ENCODE measurements around the gene STX17.

Gene STX17

DNA sequence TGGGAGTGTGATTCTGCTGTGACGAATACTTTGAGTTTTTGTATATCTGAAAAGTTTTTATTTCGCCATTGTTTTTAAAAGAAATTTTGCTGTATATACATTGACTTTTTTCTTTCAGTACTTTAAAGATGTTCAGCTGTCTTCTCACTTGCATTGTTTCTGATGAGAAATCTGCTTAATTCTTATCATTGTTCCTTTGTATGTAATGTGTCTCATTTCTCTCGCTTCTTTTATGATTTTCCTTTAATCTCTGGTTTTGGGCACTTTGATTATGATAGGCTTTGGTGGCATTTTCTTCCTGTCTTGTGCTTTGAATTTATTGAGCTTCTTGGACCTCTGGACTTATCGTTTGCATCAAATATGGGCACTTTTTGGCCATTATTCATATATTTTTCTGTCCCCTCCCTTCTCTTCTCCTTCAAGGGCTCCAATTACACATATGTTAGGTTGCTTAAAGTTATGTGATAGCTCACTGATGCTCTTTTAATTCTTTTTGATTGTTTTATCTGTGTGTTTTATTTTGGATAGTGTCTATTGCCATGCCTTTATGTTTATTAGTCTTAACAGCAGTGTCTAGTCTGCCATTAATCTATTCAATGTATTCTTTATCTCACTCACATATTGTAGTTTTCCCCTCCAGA, 30.6 kb downstream of the STX17 start:
- Histone ChIP-seq H3K9me3 (ENCODE audit: control insufficient read depth, insufficient read depth, low read depth, low read length) (peaks cover 8% of the 10 kb centered on the region; the same call in 1 of the 2 replicates), H3K27ac (ENCODE audit: low read depth, low read length) (no peak overlapping the region), H3K27me3 (ENCODE audit: control insufficient read depth, insufficient read depth, low read length) (no peaks in the 10 kb centered on the region), H3K4me3 (ENCODE audit: low read depth, low read length) (no peak overlapping the region), H3K9ac (ENCODE audit: low read length) (no peak overlapping the region), H3K4me1 (ENCODE audit: control insufficient read depth, insufficient read depth, low read length) (no peaks in the 10 kb centered on the region), H3K36me3 (ENCODE audit: control insufficient read depth, insufficient read depth, low read length) (no peaks in the 10 kb centered on the region)

DNA sequence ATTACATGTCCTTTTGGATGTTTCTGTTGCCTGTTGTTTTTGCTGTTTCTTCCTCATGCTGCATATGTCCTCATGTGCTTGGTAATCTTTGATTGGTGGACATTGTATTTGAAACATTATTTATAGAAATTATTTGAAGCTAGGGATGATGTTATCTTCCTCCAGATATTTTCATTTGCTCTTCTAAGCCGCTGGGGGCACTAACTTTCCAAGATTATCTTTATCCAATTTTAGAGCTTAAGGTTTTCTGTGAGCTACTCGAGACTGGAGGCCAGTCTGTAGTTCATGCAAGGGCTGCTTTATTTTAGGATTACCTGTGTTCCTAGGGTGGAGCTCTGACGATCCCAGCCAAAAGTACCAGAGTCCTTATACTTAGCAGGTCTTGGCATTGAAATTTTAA, 40.9 kb downstream of the STX17 start:
- Histone ChIP-seq H3K9ac (ENCODE audit: low read length) (no peak overlapping the region), H3K27me3 (ENCODE audit: control insufficient read depth, insufficient read depth, low read length) (no peaks in the 10 kb centered on the region), H3K36me3 (ENCODE audit: control insufficient read depth, insufficient read depth, low read length) (no peaks in the 10 kb centered on the region), H3K9me3 (ENCODE audit: control insufficient read depth, insufficient read depth, low read depth, low read length) (no peaks in the 10 kb centered on the region), H3K4me3 (ENCODE audit: low read depth, low read length) (no peak overlapping the region), H3K4me1 (ENCODE audit: control insufficient read depth, insufficient read depth, low read length) (no peaks in the 10 kb centered on the region), H3K27ac (ENCODE audit: low read depth, low read length) (no peak overlapping the region)

DNA sequence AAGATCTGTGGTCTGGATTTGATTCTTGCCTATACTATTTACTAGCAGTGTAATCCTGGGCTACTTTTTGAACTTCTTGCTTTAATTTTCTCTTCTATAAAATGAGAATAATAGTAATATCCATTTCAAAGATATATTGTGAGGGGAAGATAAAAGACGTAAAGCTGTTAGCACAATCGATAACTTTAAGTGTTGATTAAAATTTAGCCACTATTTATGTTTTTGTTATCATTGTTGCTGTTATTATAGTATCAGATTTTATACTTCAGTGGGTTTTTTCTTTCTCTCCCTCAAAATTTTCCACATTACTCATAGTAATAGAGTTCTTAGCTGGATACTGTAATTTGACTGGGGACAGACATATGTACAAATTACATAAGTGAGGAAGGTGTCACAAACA, 42.0 kb downstream of the STX17 start:
- Histone ChIP-seq H3K9ac (ENCODE audit: low read length) (no peak overlapping the region), H3K4me1 (ENCODE audit: control insufficient read depth, insufficient read depth, low read length) (no peaks in the 10 kb centered on the region), H3K27me3 (ENCODE audit: control insufficient read depth, insufficient read depth, low read length) (no peaks in the 10 kb centered on the region), H3K27ac (ENCODE audit: low read depth, low read length) (no peak overlapping the region), H3K9me3 (ENCODE audit: control insufficient read depth, insufficient read depth, low read depth, low read length) (no peaks in the 10 kb centered on the region), H3K36me3 (ENCODE audit: control insufficient read depth, insufficient read depth, low read length) (no peaks in the 10 kb centered on the region), H3K4me3 (ENCODE audit: low read depth, low read length) (no peak overlapping the region)

DNA sequence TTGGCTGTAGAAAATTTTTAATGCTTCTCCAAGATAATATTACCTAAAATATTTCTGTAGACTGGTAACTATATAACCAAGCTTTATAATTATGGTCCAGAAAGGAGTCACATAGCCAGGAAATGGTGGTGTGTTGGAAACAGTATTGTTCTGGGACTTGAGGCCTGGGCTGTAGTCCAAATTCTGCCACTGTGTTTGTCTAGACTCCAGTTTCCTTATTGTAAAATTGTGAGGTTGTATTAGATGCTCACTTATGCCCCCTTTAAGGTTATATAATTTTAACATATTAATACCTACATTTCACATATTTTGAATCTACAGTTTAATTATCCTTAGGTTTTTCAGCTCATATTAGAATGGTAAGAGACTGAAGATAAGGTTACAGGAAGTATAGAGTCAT, 42.4 kb downstream of the STX17 start:
- no peaks in the 10 kb centered on the region for H3K9me3 ChIP-seq (ENCODE audit: control insufficient read depth, insufficient read depth, low read depth, low read length)
- no peak overlapping the region for H3K27ac ChIP-seq (ENCODE audit: low read depth, low read length)
- no peak overlapping the region for H3K9ac ChIP-seq (ENCODE audit: low read length)
- H3K36me3 ChIP-seq (ENCODE audit: control insufficient read depth, insufficient read depth, low read length), result no peaks in the 10 kb centered on the region
- H3K4me1 ChIP-seq (ENCODE audit: control insufficient read depth, insufficient read depth, low read length), result no peaks in the 10 kb centered on the region
- H3K4me3 ChIP-seq (ENCODE audit: low read depth, low read length), result no peak overlapping the region
- no peaks in the 10 kb centered on the region for H3K27me3 ChIP-seq (ENCODE audit: control insufficient read depth, insufficient read depth, low read length)

DNA sequence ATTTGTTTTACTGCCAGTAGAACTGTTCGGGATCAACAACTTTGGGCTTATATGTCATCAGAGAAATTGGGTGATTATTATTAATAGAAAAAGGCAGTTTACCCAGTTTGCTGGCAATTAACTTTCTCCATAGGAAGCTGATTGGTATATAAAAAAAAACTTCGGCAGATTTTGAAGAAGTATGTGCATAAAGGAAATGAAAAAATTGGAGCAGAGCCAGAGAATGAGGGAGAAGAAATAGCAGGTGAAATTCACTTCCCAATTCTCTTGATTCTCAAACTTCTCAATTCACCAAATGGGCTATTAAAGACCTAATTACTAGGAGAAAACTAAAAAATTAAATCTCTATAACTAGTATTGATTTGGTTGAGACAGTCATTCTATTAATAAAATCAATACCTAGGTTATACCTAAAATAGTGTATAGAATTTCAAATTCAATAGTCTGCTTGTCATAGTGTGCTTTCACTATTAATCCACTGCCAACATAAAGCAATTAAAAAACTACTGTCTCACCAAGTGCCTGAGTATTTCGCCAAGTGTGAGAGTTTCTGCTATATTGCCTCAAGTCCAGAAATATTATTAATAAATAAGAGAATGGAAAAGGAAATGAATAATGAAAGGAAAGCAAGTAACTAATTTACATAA, 47.5 kb downstream of the STX17 start:
- no peak overlapping the region for H3K4me3 ChIP-seq (ENCODE audit: low read depth, low read length)
- no peaks in the 10 kb centered on the region for H3K36me3 ChIP-seq (ENCODE audit: control insufficient read depth, insufficient read depth, low read length)
- H3K9me3 ChIP-seq (ENCODE audit: control insufficient read depth, insufficient read depth, low read depth, low read length), result no peaks in the 10 kb centered on the region
- H3K27ac ChIP-seq (ENCODE audit: low read depth, low read length), result no peak overlapping the region
- H3K27me3 ChIP-seq (ENCODE audit: control insufficient read depth, insufficient read depth, low read length), result no peaks in the 10 kb centered on the region
- no peaks in the 10 kb centered on the region for H3K4me1 ChIP-seq (ENCODE audit: control insufficient read depth, insufficient read depth, low read length)
- no peak overlapping the region for H3K9ac ChIP-seq (ENCODE audit: low read length)

DNA sequence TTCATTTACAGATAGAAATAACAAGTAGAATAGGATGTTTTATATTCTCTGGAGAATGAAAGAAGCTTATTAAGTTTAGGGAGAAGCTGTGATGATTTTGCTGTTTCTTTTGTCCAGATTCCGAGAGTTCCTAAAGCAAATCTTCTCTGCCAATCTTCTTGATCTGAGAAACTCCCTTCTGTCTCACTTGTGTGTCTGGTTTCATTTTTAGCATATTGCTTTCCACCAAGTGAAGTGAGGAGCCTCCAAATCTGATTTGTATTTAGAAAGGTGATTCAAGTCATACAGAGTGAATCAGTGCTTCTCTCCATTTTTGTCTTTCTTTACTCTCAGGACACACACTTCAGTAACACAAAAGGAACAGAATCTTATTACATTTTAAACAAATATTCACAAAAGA, 48.4 kb downstream of the STX17 start:
- H3K9ac ChIP-seq (ENCODE audit: low read length), result no peak overlapping the region
- no peak overlapping the region for H3K27ac ChIP-seq (ENCODE audit: low read depth, low read length)
- H3K4me3 ChIP-seq (ENCODE audit: low read depth, low read length), result no peak overlapping the region
- no peaks in the 10 kb centered on the region for H3K36me3 ChIP-seq (ENCODE audit: control insufficient read depth, insufficient read depth, low read length)
- H3K27me3 ChIP-seq (ENCODE audit: control insufficient read depth, insufficient read depth, low read length), result no peaks in the 10 kb centered on the region
- no peaks in the 10 kb centered on the region for H3K9me3 ChIP-seq (ENCODE audit: control insufficient read depth, insufficient read depth, low read depth, low read length)
- H3K4me1 ChIP-seq (ENCODE audit: control insufficient read depth, insufficient read depth, low read length), result no peaks in the 10 kb centered on the region

DNA sequence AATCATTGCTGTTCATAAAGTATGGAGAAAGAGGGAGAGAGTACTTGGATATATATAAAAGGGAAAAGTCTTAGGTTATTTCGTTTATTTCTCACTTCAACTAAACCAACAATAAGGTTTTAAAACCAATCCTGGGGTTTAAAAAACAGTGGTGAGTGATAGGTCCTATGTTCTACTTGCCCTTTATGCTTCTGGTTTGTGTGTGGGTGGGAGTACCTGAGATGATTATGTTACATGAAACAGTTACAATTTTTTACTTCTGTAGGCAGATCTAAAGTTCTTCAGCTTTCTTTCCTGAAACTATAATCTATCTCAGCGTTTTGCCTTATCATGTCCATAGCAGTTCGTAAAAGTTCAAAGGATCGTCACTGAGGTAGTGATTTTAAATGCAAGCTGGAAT, 49.2 kb downstream of the STX17 start:
- Histone ChIP-seq H3K36me3 (ENCODE audit: control insufficient read depth, insufficient read depth, low read length) (no peaks in the 10 kb centered on the region), H3K27ac (ENCODE audit: low read depth, low read length) (no peak overlapping the region), H3K4me3 (ENCODE audit: low read depth, low read length) (no peak overlapping the region), H3K27me3 (ENCODE audit: control insufficient read depth, insufficient read depth, low read length) (no peaks in the 10 kb centered on the region), H3K9me3 (ENCODE audit: control insufficient read depth, insufficient read depth, low read depth, low read length) (no peaks in the 10 kb centered on the region), H3K4me1 (ENCODE audit: control insufficient read depth, insufficient read depth, low read length) (no peaks in the 10 kb centered on the region), H3K9ac (ENCODE audit: low read length) (no peak overlapping the region)

DNA sequence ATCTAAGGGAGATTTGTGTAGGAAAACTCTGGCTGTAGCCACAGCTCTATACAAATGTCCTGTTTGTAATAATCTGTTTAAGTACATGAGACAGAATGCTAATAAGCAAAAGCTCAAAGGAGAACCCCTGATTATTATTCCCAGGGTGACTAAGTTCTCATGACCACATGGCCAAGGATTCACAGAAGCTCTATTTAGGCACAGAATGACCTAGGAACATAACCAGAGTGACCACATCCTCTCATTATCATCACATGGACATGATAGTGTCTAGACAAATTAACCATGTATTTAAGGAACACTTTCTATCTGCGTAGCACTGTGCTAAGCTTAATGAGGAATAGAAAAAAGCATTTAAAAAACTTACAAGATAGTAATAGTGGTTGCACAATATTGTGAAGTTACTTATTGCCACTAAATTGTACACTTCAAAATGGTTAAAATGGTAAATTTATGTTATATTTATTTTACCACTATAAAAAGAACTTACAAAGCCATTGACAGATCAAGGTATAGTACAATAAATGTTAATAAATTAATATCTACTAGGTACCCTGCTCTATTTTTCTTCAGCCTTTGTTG, 56.3 kb downstream of the STX17 start:
- Histone ChIP-seq H3K4me1 (ENCODE audit: control insufficient read depth, insufficient read depth, low read length) (peaks cover 20% of the 10 kb centered on the region), H3K36me3 (ENCODE audit: control insufficient read depth, insufficient read depth, low read length) (0 out of 2 replicates have a peak, but pooled peaks cover 4% of the 10 kb centered on the region), H3K27me3 (ENCODE audit: control insufficient read depth, insufficient read depth, low read length) (no peaks in the 10 kb centered on the region), H3K9me3 (ENCODE audit: control insufficient read depth, insufficient read depth, low read depth, low read length) (no peaks in the 10 kb centered on the region), H3K4me3 (ENCODE audit: low read depth, low read length) (no peak overlapping the region), H3K27ac (ENCODE audit: low read depth, low read length) (no peak overlapping the region), H3K9ac (ENCODE audit: low read length) (no peak overlapping the region)

DNA sequence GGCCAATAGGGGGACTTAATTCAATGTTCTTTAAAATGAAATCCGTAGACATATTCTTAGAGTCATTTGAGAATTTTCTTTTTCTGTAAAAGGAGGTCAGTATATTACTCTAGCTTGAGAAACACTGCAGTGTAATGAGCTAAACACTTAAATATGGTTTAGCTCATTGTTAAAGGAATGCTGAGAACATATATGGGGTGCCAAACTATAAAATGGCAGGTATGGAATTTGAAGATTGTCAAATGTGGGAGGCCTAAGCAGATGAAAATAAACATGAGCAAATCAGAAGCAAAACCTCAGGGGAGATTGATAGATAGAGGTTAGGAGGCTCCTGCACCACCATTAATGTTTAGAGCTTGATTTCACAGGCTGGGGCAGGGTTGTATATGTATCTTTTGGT, 57.9 kb downstream of the STX17 start:
- Histone ChIP-seq H3K4me1 (ENCODE audit: control insufficient read depth, insufficient read depth, low read length) (peaks cover 25% of the 10 kb centered on the region), H3K27ac (ENCODE audit: low read depth, low read length) (no peak overlapping the region), H3K9ac (ENCODE audit: low read length) (no peak overlapping the region), H3K36me3 (ENCODE audit: control insufficient read depth, insufficient read depth, low read length) (0 out of 2 replicates have a peak, but pooled peaks cover 11% of the 10 kb centered on the region), H3K27me3 (ENCODE audit: control insufficient read depth, insufficient read depth, low read length) (no peaks in the 10 kb centered on the region), H3K4me3 (ENCODE audit: low read depth, low read length) (no peak overlapping the region), H3K9me3 (ENCODE audit: control insufficient read depth, insufficient read depth, low read depth, low read length) (no peaks in the 10 kb centered on the region)

DNA sequence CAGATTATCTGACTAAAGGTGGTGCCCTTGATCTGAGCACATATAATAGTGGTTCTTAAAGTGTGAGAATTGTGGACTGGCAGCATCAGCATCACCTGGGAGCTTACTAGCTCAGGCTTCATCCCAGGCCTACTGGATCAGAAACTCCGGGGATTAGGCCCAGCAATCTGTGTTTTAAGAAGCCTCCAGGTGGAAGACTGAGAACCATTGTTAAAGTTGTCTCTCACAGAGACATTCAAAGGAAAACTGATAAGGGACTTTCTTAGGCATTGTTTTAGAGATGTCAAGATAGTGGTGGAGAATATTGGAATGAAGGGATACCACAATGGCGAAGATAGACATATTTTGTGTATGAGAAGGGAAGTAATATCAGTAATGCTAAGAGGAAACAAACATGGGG, 59.5 kb downstream of the STX17 start:
- Histone ChIP-seq H3K9me3 (ENCODE audit: control insufficient read depth, insufficient read depth, low read depth, low read length) (no peaks in the 10 kb centered on the region), H3K36me3 (ENCODE audit: control insufficient read depth, insufficient read depth, low read length) (0 out of 2 replicates have a peak, but pooled peaks cover 10% of the 10 kb centered on the region), H3K4me1 (ENCODE audit: control insufficient read depth, insufficient read depth, low read length) (peaks cover 25% of the 10 kb centered on the region), H3K9ac (ENCODE audit: low read length) (no peak overlapping the region), H3K27me3 (ENCODE audit: control insufficient read depth, insufficient read depth, low read length) (no peaks in the 10 kb centered on the region), H3K27ac (ENCODE audit: low read depth, low read length) (no peak overlapping the region), H3K4me3 (ENCODE audit: low read depth, low read length) (no peak overlapping the region)

DNA sequence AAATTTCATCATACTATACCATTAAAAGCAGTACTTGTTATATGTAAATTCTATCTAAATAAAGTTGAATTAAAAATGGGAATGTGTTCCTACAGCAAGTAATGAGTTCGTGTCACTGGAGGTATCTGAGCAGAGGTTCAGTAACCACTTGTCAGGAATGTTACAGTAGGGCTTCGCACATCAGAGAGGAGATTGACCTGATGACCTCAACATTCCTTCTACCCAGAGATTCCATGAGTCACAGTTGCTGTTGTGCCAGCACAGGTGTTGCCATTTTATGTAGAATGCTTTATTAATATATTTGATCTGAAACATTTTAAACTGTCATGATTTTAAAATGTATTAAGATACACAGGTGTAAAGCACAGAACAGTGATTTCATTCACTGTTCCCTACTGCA, 60.3 kb downstream of the STX17 start:
- no peak overlapping the region for H3K27ac ChIP-seq (ENCODE audit: low read depth, low read length)
- 0 out of 2 replicates have a peak, but pooled peaks cover 9% of the 10 kb centered on the region for H3K36me3 ChIP-seq (ENCODE audit: control insufficient read depth, insufficient read depth, low read length)
- H3K4me1 ChIP-seq (ENCODE audit: control insufficient read depth, insufficient read depth, low read length), result peaks cover 25% of the 10 kb centered on the region
- H3K9me3 ChIP-seq (ENCODE audit: control insufficient read depth, insufficient read depth, low read depth, low read length), result no peaks in the 10 kb centered on the region
- H3K27me3 ChIP-seq (ENCODE audit: control insufficient read depth, insufficient read depth, low read length), result no peaks in the 10 kb centered on the region
- H3K9ac ChIP-seq (ENCODE audit: low read length), result no peak overlapping the region
- no peak overlapping the region for H3K4me3 ChIP-seq (ENCODE audit: low read depth, low read length)
